Erythroblast (primary cell): ENCODE results near the gene PRIM1.
"Not testable (repeated sequence)": the region's sequence is repeated elsewhere in the genome, so short reads cannot be mapped to it uniquely, and the experiment has no call there.

Experiments
- GATA1 ChIP-seq: IDR thresholded peaks from 2 replicates; pipeline ENCODE4 v1.6.1; 2011; ENCODE audit warnings: low read depth, mild to moderate bottlenecking, control low read depth, low read length, moderate library complexity
- POLR2A ChIP-seq: IDR thresholded peaks from 2 replicates; pipeline ENCODE4 v1.6.1; 2011; ENCODE audit warnings: mild to moderate bottlenecking, low read length

DNA sequence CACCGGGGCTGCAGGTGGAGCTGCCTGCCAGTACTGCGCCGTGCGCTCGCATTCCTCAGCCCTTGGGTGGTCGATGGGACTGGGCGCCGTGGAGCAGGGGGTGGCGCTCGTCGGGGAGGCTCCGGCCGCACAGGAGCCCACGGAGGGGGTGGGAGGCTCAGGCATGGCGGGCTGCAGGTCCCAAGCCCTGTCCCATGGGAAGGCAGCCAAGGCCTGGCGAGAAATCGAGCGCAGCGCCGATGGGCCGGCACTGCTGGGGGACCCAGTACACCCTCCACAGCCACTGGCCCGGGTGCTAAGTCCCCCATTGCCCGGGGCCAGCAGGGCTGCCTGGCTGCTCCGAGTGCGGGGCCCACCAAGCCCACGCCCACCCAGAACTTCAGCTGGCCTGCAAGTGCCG, 43.7 kb upstream of the PRIM1 start:
- TF ChIP-seq POLR2A, GATA1: not testable (repeated sequence)
